ENCODE measurements around the gene ICE1.

DNA sequence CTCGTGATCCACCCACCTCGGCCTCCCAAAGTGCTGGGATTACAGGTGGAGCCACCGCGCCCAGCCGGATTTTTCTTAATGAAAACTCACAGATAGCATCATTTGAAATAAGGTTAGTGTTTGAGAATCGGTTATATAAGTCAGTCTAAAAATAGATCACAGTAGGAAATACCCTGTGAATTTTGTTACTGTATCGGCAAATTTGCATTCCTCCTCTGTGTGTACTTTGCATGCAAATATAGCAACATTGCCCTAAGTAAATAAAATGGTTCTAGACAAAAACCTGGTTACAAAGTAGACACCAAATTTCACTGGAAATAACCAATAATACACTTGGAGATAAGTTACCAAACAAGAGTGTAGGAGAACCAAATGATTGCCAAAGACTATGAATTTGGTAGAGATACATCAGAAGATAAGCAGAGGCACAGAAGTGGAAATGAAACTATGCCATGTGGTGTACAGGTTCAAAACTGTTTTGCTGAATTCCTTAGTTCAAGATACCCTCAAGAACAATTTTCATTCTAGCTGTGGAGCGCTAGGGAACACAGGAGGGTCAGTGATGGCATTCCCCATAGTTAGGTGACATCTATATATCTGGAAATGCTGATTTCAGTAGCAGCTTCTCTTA, 58.1 kb downstream of the ICE1 start:
- TF ChIP-seq, protein P1, sequence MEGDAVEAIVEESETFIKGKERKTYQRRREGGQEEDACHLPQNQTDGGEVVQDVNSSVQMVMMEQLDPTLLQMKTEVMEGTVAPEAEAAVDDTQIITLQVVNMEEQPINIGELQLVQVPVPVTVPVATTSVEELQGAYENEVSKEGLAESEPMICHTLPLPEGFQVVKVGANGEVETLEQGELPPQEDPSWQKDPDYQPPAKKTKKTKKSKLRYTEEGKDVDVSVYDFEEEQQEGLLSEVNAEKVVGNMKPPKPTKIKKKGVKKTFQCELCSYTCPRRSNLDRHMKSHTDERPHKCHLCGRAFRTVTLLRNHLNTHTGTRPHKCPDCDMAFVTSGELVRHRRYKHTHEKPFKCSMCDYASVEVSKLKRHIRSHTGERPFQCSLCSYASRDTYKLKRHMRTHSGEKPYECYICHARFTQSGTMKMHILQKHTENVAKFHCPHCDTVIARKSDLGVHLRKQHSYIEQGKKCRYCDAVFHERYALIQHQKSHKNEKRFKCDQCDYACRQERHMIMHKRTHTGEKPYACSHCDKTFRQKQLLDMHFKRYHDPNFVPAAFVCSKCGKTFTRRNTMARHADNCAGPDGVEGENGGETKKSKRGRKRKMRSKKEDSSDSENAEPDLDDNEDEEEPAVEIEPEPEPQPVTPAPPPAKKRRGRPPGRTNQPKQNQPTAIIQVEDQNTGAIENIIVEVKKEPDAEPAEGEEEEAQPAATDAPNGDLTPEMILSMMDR (IDR thresholded peaks at IDR 0.05) = no peak
- no peak for TF ChIP-seq POLR2A (IDR thresholded peaks at IDR 0.05)
